GM12875 (cell line): ENCODE data around the gene SLC38A11.
"Not testable (repeated sequence)": the region's sequence is repeated elsewhere in the genome, so short reads cannot be mapped to it uniquely, and the experiment has no call there.

Experiments used
- H3K4me3 ChIP-seq: one replicate; pipeline ENCODE4 v1.5.1; 2011; ENCODE audit warnings: low read depth, low read length, control low read depth
- TF ChIP-seq, protein P1 (sequence below): IDR thresholded peaks from 2 replicates; pipeline ENCODE4 v1.5.1; 2011; ENCODE audit warnings: low read depth, mild to moderate bottlenecking, control low read depth, inconsistent platforms, low read length, moderate library complexity, borderline replicate concordance; ENCODE audit not compliant: insufficient read depth

Gene SLC38A11

DNA sequence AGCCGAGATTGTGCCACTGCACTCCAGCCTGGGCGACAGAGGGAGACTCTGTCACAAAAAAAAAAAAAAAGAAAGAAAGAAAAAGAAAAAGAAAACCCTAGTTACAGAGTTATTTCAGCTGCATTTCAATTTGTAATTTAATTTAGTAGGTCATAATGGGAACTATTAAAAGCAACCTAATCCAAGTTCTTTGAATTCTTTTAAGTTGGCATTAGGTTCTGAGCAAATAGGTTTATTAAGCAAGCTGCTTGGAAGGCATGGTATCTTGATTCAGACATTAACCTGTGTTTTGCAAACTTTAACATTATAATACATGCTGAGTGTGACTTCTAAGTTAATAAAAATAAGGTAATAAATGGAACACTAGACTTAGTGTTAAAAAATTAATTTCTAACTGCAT lies 83.9 kb downstream of the SLC38A11 start:
- no peak overlapping the region for H3K4me3 ChIP-seq
- TF ChIP-seq, protein P1, sequence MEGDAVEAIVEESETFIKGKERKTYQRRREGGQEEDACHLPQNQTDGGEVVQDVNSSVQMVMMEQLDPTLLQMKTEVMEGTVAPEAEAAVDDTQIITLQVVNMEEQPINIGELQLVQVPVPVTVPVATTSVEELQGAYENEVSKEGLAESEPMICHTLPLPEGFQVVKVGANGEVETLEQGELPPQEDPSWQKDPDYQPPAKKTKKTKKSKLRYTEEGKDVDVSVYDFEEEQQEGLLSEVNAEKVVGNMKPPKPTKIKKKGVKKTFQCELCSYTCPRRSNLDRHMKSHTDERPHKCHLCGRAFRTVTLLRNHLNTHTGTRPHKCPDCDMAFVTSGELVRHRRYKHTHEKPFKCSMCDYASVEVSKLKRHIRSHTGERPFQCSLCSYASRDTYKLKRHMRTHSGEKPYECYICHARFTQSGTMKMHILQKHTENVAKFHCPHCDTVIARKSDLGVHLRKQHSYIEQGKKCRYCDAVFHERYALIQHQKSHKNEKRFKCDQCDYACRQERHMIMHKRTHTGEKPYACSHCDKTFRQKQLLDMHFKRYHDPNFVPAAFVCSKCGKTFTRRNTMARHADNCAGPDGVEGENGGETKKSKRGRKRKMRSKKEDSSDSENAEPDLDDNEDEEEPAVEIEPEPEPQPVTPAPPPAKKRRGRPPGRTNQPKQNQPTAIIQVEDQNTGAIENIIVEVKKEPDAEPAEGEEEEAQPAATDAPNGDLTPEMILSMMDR: no peak

DNA sequence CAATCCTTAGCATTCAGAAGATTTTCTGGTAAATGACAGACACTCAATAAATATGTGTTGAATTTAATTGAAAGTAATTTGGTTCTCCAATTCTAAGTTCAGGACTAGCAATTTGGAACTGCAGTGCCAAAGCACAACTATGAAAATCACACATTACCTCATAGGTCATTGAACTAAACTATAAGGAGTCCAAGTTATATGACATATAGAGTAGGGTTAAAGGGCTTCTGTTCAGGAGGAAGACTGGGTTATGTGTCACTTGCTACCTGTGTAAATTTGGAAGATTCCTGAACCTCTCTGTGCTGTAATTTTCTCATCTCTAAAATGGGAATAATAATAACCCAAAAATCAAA lies 85.9 kb downstream of the SLC38A11 start:
- H3K4me3 ChIP-seq: no peak overlapping the region
- TF ChIP-seq, protein P1: no peak

DNA sequence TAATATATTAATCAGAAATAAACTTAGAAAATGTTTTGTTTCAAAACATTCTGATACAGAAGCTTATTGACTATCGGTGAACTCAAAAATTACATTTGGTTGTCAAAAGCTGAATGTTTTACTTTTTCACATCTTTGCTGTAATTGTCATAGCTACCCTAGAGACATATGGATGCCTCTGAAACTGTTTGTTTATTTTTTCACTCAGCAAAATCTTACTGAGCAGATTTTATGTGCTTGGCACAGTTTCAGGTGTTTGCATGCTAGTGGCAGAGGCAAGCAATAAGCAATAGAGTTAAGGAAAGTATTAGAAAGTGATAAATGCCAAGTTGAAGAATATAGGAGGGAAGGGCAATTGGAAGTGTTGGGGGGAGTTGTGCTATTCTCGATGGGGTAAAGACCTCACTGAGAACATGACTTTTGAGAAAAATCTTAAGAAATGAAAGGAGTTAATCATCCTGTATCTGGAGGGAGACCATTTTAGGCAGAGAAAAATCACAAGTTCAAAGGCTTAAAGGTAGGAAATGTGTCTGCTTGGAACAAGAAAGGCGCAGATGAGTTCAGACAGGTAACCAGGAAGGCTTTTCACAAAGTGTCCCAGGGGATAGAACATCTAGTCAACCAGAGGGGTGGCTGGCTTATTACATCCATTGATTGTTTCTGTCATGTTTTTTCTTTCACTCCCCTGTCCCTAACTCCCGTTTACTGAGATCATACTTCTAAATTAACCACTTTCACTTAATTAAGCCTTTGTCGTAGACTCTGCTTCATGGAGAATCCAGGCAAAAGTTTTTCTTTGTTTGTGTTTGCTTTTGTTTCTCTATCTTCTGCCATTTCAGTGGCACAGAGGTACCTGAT lies 86.5 kb downstream of the SLC38A11 start:
- TF ChIP-seq, protein P1: no peak
- no peak overlapping the region for H3K4me3 ChIP-seq

DNA sequence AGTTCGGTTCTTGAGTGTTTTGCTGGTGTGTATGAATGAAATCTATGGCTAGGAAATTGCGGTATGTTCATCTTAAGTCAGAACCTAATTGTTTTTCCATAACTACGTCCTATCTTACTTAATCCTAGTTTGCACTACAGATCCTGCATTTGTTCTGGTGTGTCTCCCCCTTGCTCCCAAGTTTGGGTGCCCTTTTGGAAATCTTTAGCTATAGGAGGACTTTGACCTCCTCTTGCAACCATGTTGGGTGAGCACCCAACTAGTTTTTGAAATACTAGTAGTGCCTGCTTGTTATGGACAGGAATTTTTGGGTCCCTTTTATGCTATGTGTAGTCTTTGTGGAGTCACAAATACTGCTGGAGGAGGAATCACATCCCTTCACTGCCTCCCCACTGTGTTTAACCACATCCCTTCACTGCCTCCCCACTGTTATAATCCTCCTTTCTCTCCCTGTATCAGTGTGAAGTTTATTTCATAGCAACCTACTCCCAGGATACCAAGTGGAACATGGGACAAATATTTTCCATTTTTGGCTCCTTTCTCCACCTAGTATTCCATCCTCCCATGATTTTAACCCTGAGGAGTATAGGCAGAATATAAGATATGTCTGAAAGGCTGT lies 87.4 kb downstream of the SLC38A11 start:
- TF ChIP-seq, protein P1: no peak
- no peak overlapping the region for H3K4me3 ChIP-seq

- H3K4me3 ChIP-seq: not testable (repeated sequence)
Observed at GRCh38 chr2:164866381-164866780, 88.9 kb downstream of the SLC38A11 start.

- TF ChIP-seq, protein P1: no peak
- H3K4me3 ChIP-seq: no peak overlapping the region
Observed at GRCh38 chr2:164860694-164861042, 94.7 kb downstream of the SLC38A11 start.

GRCh38 chr2:164859906-164860693 lies 95.2 kb downstream of the SLC38A11 start:
- H3K4me3 ChIP-seq: not testable (repeated sequence)

DNA sequence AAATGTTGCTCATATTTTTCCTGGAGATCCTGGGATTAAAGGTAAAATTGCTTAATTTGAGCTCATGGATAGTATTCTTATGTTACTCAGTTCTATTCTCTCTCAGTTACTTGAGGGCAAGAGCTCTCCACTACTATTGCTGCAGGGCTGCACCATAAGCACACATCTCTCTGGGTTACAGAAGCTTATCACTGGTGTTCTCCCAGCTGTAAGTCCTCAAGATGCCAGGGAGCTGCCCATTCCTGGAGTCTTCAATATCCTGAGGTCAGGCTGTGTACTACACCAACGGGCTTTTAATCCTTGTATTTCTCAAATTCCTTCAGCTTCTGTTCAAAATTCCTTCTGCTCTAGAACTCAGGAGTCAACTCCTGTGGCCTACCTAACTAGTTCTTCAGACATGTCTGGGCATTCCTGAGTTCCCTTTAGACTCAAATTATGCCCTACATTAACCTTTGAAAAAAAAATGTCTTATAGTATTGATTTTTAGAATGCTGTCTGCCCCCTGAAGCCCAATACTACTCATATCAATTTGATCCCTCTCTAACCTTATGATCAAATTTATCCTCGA lies 96.0 kb downstream of the SLC38A11 start:
- TF ChIP-seq, protein P1: no peak
- H3K4me3 ChIP-seq: no peak overlapping the region
